Osteoblast (primary cell): ENCODE data around the gene TRDMT1. TPM values are rescaled to one million over a fixed set of nuclear protein-coding genes. Genes with fewer than 3 reads are reported as not detected.

Experiments used
- DNase-seq: peaks from one replicate; pipeline ENCODE4 v3.0.0; 2011; ENCODE audit warnings: low spot score, mixed read lengths; ENCODE audit not compliant: insufficient read length; ENCODE audit errors: missing footprints
- H2AFZ ChIP-seq: 2 replicates; pipeline ENCODE4 v1.6.0; 2011; ENCODE audit warnings: mild to moderate bottlenecking, low read length
- H3K27ac ChIP-seq: 2 replicates; pipeline ENCODE4 v1.5.1; 2011; ENCODE audit warnings: mild to moderate bottlenecking, low read depth, low read length, moderate library complexity
- H3K27me3 ChIP-seq: 2 replicates; pipeline ENCODE4 v1.6.0; 2012; ENCODE audit warnings: mild to moderate bottlenecking, control low read depth, inconsistent platforms, low read length, moderate library complexity; ENCODE audit not compliant: insufficient read depth
- H3K36me3 ChIP-seq: 2 replicates; pipeline ENCODE4 v1.5.1; 2011; ENCODE audit warnings: mild to moderate bottlenecking, low read length, control low read depth, moderate library complexity; ENCODE audit not compliant: insufficient read depth
- H3K4me1 ChIP-seq: 2 replicates; pipeline ENCODE4 v1.5.1; 2011; ENCODE audit warnings: mild to moderate bottlenecking, low read length, control low read depth, moderate library complexity; ENCODE audit not compliant: insufficient read depth
- H3K4me2 ChIP-seq: 2 replicates; pipeline ENCODE4 v1.6.0; 2011; ENCODE audit warnings: mild to moderate bottlenecking, low read length; ENCODE audit not compliant: insufficient read depth
- H3K4me3 ChIP-seq: fragments of 200-600 bp; sonication (generic); 3 replicates; pipeline ENCODE4 v1.5.1; 2012; ENCODE audit warnings: mild to moderate bottlenecking, low read length, inconsistent platforms; ENCODE audit not compliant: insufficient read depth
- H3K79me2 ChIP-seq: 2 replicates; pipeline ENCODE4 v1.6.0; 2012; ENCODE audit warnings: mild to moderate bottlenecking, low read length, control low read depth, inconsistent platforms; ENCODE audit not compliant: insufficient read depth
- H3K9me3 ChIP-seq: 2 replicates; pipeline ENCODE4 v1.5.1; 2011; ENCODE audit warnings: low read depth, low read length, control low read depth
- H4K20me1 ChIP-seq: 2 replicates; pipeline ENCODE4 v1.6.0; 2012; ENCODE audit warnings: mild to moderate bottlenecking, low read length, control low read depth; ENCODE audit not compliant: insufficient read depth
- total RNA-seq: library from RNA; depleted of rRNA; stranded (reverse); fragments of >200 nt; gene quantifications from 2 replicates; pipeline ENCODE4 v1.2.3, GENCODE V29; 2012
- TF ChIP-seq, protein P1 (sequence below): IDR thresholded peaks from 2 replicates; pipeline ENCODE4 v1.5.1; 2011; ENCODE audit warnings: mild to moderate bottlenecking, low read depth, low read length, moderate library complexity; ENCODE audit errors: extremely low read depth

TRDMT1 gene
- total RNA-seq, 1 donor = 7.6 TPM

GRCh38 chr10:17217631-17218232 lies 16.3 kb upstream of the TRDMT1 start:
- Histone ChIP-seq H3K4me1 (peaks cover 74% of the 10 kb centered on the region), H3K27me3 (no peaks in the 10 kb centered on the region), H4K20me1 (no peaks in the 10 kb centered on the region), H3K36me3 (no peaks in the 10 kb centered on the region), H3K4me3 (peak overlapping the region; percentile 10), H3K4me2 (peak overlapping the region; percentile 63), H2AFZ (no peak overlapping the region), H3K9me3 (no peaks in the 10 kb centered on the region), H3K79me2 (peaks cover 3% of the 10 kb centered on the region), H3K27ac (peak overlapping the region; percentile 98)
- DNase-seq = peak; percentile 75
- TF ChIP-seq, protein P1, sequence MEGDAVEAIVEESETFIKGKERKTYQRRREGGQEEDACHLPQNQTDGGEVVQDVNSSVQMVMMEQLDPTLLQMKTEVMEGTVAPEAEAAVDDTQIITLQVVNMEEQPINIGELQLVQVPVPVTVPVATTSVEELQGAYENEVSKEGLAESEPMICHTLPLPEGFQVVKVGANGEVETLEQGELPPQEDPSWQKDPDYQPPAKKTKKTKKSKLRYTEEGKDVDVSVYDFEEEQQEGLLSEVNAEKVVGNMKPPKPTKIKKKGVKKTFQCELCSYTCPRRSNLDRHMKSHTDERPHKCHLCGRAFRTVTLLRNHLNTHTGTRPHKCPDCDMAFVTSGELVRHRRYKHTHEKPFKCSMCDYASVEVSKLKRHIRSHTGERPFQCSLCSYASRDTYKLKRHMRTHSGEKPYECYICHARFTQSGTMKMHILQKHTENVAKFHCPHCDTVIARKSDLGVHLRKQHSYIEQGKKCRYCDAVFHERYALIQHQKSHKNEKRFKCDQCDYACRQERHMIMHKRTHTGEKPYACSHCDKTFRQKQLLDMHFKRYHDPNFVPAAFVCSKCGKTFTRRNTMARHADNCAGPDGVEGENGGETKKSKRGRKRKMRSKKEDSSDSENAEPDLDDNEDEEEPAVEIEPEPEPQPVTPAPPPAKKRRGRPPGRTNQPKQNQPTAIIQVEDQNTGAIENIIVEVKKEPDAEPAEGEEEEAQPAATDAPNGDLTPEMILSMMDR = no peak

DNA sequence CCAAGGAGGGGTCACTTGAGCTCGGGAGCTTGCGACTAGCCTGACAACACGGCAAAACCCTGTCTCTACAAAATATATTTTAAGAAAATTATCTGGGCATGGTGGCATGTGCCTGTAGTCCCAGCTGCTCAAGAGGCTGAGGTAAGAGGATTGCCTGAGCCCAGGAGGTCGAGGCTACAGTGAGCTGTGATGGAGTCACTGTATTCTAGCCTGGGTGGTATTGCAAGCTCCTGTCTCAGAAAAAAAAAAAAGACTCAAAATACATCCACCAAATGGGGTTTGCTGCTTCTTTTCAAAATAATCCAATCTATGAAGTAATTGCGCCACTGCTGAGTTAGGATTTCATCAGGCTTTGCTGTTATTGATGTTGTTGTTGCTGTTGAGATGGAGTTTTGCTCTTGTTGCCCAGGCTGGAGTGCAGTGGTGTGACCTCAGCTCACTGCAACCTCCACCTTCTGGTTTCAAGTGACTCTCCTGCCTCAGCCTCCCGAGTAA lies 15.5 kb upstream of the TRDMT1 start:
- peaks cover 4% of the 10 kb centered on the region for H3K79me2 ChIP-seq
- H3K36me3 ChIP-seq = no peaks in the 10 kb centered on the region
- TF ChIP-seq, protein P1 = no peak
- peak overlapping the region; percentile 76 for H3K4me2 ChIP-seq
- no peak overlapping the region for H2AFZ ChIP-seq
- H3K4me1 ChIP-seq = peaks cover 78% of the 10 kb centered on the region
- DNase-seq = no peak
- no peaks in the 10 kb centered on the region for H3K9me3 ChIP-seq
- H4K20me1 ChIP-seq = no peaks in the 10 kb centered on the region
- no peaks in the 10 kb centered on the region for H3K27me3 ChIP-seq
- no peak overlapping the region for H3K4me3 ChIP-seq
- peak overlapping the region; percentile 98 for H3K27ac ChIP-seq

- no peak overlapping the region for H3K4me3 ChIP-seq
- peak overlapping the region; percentile 98 for H3K27ac ChIP-seq
- H3K4me1 ChIP-seq = peaks cover 77% of the 10 kb centered on the region
Measured at GRCh38 chr10:17216217-17216900, 14.9 kb upstream of the TRDMT1 start.

DNA sequence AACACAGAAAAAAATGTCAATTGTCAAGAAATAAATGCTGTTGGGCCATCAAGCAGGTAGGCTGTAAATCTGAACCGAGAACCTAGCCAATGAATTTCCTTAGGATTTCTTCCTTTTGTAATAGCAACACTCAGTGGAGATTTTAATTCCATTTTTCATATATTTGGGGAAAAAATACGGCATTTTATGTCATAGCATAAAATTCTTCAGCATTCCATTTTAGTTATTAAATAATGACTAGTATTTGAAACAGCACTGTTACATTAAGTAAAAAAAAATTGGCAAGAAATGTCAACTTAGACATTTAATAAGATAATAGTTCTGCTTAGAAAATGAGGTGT lies 14.3 kb upstream of the TRDMT1 start:
- Histone ChIP-seq H3K9me3 (no peaks in the 10 kb centered on the region), H3K36me3 (no peaks in the 10 kb centered on the region), H3K4me2 (peak overlapping the region; percentile 76), H3K27me3 (no peaks in the 10 kb centered on the region), H3K27ac (peak overlapping the region; percentile 98), H4K20me1 (no peaks in the 10 kb centered on the region), H3K79me2 (peaks cover 4% of the 10 kb centered on the region), H2AFZ (no peak overlapping the region), H3K4me1 (peaks cover 74% of the 10 kb centered on the region), H3K4me3 (peak overlapping the region; percentile 56)
- DNase-seq = no peak
- TF ChIP-seq, protein P1 = no peak

More at GRCh38 chr10:17216217-17216900, 14.9 kb upstream of the TRDMT1 start:
- H4K20me1 ChIP-seq = no peaks in the 10 kb centered on the region
- H3K9me3 ChIP-seq = no peaks in the 10 kb centered on the region
- H3K79me2 ChIP-seq = peaks cover 4% of the 10 kb centered on the region
- peak overlapping the region; percentile 76 for H3K4me2 ChIP-seq
- DNase-seq = peak; percentile 68
- H3K27me3 ChIP-seq = no peaks in the 10 kb centered on the region
- TF ChIP-seq, protein P1 = no peak
- H2AFZ ChIP-seq = no peak overlapping the region
- H3K36me3 ChIP-seq = no peaks in the 10 kb centered on the region
